ENCODE data around the gene TTLL7.

TTLL7 gene

DNA sequence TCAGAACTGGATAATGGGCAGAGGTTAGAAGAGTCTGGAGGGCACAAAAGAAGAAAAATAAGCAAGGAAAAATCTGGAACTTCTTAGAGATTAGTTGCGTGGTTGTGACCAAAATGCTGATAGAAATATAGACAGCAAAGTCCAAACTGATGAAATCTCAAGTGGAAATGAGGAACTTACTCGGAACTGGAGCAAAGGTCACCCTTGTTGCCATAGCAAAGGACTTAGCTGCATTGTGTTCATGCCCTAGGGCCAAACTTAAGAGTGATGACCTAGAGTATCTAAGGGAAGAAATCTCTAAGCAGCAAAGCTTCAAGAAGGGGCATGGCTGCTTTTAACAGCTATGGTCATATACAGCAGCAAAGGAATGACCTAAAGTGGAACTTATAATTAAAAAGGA, 180.0 kb downstream of the TTLL7 start:
- TF ChIP-seq CTCF (conservative IDR thresholded peaks at IDR 0.05; ENCODE audit: control insufficient read depth, insufficient read depth, low read depth, low read length), result no peak
- DNase-seq (ENCODE audit: low read depth), result peak; percentile 56
- no peak overlapping the region for H3K4me3 ChIP-seq (ENCODE audit: control insufficient read depth, low read depth, low read length)

DNA sequence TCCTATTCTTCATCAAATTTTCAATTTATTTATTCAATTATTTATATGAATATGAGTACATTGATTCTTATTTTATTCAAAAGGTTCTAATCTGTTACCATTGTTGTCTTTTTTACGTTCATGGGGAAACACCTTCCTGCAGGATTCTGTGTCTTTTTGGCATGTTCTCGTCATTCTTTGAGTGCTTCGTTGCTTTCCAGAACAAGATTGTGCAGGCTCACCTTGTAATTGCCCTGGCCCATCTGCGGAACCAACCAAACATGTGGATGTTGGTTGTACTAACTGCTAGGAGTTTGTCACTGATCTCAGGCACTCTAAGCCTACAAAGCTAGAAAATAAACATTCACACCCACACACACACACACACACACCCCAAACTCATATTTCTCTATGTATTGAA, 182.1 kb downstream of the TTLL7 start:
- TF ChIP-seq CTCF (conservative IDR thresholded peaks at IDR 0.05; ENCODE audit: control insufficient read depth, insufficient read depth, low read depth, low read length), result no peak
- no peak overlapping the region for H3K4me3 ChIP-seq (ENCODE audit: control insufficient read depth, low read depth, low read length)
- no peak for DNase-seq (ENCODE audit: low read depth)

DNA sequence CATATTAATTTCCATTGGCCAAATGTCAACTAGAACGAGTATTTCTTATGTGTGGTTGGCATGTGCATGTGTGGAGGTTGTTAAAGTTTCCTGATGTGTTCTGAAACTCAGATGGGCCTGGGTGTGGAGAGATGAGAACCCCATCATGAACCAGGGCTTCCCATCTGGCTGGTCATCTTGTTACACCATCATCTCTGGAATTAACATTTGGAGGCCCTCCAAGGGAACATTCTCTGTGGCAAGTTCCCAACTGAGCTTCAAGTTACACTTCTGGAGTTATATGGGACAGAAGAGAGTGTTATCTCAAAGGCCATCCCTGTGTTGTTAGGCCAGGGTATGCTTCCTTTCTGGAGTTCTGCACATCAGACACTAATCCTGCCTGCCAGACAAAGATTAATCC, 183.6 kb downstream of the TTLL7 start:
- TF ChIP-seq CTCF (conservative IDR thresholded peaks at IDR 0.05; ENCODE audit: control insufficient read depth, insufficient read depth, low read depth, low read length), result no peak
- peak; percentile 84 for DNase-seq (ENCODE audit: low read depth)
- no peak overlapping the region for H3K4me3 ChIP-seq (ENCODE audit: control insufficient read depth, low read depth, low read length)
